Peyer's patch (tissue), 4 donors: Measurements from ENCODE around the gene PLAC8.

Experiments used
- POLR2A ChIP-seq, 2 donors: fragments of 450-650 bp; IDR thresholded peaks; one replicate each; pipeline ENCODE4 v1.5.1; 2017; ENCODE audit warnings: antibody characterized with exemption in 2 of 2, mild to moderate bottlenecking in 2 of 2, moderate library complexity in 2 of 2
- TF ChIP-seq, protein P1 (sequence below), 6 experiments: fragments of 450-650 bp in 4 of 6; fragments of 200-600 bp in 2 of 6; sonication (generic) in 1 of 6; IDR thresholded peaks; one replicate each; pipeline ENCODE4 v1.5.1; 2017 to 2019; ENCODE audit warnings: antibody characterized with exemption in 6 of 6, mild to moderate bottlenecking in 3 of 6, moderate library complexity in 1 of 6

DNA sequence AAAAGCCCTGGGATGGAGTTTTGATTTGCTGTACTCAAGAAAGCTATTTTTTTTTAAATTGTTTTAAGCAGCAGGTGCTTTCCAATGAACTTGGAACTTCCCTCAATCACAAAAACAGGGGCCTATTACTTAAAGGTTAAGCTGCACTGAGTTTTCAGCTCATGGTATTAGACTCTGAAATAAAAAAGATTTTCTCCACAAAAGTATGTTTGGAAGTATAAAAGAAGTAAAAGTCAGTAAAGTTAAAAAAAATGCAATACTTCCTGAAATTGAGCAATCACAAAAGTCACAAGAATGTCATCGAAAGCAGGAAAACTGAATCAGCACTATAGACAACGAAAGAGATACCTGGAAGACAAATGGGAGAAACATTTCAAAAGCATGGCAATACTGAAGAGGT lies 38.9 kb upstream of the PLAC8 start:
- TF ChIP-seq POLR2A (IDR thresholded peaks at IDR 0.05): no peak
- TF ChIP-seq, protein P1, sequence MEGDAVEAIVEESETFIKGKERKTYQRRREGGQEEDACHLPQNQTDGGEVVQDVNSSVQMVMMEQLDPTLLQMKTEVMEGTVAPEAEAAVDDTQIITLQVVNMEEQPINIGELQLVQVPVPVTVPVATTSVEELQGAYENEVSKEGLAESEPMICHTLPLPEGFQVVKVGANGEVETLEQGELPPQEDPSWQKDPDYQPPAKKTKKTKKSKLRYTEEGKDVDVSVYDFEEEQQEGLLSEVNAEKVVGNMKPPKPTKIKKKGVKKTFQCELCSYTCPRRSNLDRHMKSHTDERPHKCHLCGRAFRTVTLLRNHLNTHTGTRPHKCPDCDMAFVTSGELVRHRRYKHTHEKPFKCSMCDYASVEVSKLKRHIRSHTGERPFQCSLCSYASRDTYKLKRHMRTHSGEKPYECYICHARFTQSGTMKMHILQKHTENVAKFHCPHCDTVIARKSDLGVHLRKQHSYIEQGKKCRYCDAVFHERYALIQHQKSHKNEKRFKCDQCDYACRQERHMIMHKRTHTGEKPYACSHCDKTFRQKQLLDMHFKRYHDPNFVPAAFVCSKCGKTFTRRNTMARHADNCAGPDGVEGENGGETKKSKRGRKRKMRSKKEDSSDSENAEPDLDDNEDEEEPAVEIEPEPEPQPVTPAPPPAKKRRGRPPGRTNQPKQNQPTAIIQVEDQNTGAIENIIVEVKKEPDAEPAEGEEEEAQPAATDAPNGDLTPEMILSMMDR (IDR thresholded peaks at IDR 0.05): no peak
